ENCODE data around the gene SYS1.

Gene SYS1

DNA sequence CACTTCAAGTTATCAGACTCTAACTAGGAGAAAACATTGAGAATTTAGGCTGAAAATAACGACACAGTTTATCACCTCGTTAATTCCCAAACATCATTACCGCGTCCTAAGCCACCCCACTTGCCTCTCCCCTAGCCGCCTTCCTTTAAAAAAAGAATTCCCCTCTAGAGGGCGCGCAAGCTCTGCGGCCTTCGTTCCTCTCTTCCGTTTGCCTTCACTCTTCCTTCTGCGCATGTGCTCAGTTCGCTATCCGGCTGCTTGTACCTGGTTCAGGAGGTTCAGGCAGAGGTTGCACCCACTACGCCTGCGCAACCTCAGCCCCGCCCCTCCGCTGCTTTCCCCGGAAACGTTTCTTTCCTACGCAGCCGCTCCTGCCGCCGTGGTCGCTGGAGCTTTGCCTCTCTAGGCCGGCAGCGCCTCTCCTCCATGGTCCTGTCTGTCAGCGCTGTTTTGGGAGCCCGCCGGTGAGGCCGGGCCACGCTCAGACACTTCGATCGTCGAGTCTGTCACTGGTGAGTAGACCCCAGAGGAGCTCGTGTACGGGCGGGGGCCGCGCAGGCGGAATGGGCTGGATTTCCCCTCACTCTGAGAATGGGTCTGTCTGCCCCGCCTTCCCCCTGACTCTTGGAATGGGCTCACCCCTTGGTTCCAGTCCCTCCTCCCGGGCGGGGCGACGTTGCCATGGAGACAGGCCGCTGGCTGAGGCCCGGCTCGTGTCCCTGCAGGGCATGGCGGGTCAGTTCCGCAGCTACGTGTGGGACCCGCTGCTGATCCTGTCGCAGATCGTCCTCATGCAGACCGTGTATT is at the start of gene SYS1:
SYS1 (plus strand) TSS at position 353 of the 807 bp plus-strand sequence; CDS start at position 729, 376 bp downstream.
- DNase-seq, result peak; percentile 99

DNA sequence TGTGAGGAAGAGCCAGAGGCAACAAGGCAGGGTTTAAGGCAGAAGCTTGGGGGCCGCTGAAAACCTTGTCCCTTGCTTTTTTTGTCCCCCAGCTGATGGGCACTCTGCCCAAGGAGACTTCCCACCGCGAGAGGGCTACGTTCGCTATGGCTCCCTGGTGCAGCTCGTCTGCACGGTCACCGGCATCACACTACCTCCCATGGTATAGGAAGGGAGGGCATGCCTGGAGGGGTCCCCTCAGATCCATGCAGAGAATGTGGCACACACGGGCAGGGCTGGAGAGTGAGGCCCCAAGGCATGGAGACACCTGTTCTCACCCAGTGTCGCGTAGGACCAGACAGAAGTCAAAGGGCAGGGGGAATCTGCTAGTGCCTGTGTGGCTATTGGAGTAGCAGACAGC is 49.0 kb upstream of the SYS1 start:
- no peak for DNase-seq

DNA sequence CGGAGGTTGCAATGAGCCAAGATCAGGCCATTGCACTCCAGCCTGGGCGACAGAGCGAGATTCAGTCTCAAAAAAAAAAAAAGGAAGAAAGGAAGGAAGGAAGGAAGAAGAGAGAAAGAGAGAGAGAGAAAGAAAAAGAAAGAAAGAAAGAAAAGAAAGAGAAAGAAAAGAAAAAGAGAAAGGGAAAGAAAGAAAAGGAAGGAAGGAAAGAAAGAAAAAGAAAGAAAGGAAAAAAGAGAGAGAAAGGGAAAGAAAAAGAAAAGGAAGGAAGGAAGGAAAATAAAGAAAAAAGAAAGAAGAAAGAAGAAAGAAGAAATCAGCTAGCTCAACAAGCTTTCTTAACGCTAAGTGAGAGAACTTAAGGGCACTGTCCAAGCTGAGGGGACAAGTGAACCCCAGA is 47.3 kb upstream of the SYS1 start:
- DNase-seq, result no peak

DNA sequence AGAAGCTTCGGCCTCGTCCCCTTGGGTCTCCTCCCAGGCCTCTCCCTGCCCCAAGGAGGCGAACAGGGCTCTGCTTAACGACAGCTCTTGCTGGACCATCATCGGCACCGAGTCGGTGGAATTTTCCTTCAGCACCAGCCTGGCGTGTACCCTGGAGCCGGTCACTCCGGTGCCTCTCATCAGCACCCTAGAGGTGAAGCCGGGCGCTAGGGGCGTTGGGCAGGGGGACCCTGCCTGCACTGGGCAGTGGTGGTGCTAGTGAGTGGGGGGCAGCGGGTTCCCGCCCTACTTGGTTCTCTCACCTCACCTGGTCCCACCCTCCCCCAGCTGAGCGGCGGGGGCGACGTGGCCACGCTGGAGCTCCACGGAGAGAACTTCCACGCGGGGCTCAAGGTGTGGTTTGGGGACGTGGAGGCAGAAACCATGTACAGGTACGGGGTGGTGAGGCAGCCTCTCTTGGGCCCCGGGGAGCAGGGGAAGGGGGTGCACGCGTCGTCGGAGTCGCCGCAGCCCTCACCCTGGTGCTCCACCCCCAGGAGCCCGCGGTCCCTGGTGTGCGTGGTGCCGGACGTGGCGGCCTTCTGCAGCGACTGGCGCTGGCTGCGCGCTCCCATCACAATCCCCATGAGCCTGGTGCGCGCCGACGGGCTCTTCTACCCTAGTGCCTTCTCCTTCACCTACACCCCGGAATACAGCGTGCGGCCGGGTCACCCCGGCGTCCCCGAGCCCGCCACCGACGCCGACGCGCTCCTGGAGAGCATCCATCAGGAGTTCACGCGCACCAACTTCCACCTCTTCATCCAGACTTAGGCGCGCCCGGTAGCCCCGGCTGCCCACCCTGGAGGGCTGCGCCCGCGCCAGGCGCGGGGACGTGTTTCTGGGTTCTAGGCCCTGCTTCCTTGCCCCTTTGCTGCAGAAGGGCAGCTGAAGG is 46.5 kb upstream of the SYS1 start:
- no peak for DNase-seq

DNA sequence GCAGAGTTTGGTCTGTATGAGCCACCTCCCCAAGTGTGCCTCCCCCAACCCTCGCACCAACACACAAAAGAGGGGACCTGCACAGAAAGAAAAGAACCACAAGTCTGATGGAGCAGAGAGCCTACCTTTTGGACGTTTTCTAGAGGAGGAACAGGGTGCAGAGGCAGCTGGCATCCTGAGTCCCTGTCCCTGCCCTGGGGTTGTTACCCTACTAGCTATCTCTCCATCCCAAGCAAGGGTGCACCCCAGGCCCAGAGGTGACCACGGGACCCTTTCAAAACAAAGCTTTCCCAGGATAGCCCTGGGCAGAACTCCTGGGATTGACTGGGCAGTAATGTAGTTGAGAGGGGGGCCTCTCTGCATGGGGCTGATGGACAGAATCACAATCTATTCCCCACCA is 45.1 kb upstream of the SYS1 start:
- no peak for DNase-seq

DNA sequence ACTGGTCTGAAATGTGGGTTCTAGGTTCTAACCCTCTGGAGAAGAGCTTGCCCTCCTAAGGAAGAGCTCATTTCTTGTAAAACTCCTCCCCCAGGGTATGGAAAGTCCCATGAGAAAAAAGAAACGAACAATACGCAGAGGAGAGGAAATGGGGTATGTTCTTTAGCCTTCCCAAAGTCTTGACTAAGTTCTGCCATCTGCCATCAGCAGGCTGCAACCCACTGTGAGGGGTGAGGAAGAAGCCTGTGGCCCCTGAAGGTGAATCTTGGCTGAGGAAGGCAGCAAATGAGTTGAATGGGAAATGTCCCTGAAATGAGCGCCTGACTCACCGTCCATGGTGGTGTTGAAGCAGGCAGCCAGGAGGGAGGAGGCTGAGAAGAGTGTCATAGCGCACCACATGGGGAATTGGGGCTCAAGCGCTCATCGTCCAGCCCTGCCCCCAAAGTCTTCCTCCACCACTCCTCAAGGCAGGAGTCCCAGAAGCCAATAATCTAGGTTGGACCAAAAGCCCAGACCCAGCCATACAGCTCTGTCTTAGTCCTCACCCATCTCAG is 44.5 kb upstream of the SYS1 start:
- DNase-seq, result no peak

DNA sequence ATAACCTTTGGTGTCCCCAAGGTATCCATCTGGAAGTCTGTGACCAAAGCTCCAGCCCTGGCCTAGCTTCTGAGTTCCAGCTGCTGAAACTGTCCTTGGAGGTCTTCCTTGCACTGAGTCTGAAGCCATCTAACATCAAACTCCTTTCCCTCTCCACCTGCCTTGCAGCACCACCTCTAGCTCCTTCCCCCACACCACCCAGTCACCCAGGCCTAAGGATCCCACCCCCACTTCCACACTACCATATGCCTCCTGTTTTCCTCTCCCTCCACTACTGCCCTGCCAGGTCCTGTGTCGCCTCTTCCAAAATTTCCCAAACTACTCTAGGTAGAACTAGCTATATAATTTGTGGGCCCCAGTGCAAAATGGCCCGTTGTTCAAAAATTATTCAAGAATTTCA is 44.0 kb upstream of the SYS1 start:
- DNase-seq, result no peak

DNA sequence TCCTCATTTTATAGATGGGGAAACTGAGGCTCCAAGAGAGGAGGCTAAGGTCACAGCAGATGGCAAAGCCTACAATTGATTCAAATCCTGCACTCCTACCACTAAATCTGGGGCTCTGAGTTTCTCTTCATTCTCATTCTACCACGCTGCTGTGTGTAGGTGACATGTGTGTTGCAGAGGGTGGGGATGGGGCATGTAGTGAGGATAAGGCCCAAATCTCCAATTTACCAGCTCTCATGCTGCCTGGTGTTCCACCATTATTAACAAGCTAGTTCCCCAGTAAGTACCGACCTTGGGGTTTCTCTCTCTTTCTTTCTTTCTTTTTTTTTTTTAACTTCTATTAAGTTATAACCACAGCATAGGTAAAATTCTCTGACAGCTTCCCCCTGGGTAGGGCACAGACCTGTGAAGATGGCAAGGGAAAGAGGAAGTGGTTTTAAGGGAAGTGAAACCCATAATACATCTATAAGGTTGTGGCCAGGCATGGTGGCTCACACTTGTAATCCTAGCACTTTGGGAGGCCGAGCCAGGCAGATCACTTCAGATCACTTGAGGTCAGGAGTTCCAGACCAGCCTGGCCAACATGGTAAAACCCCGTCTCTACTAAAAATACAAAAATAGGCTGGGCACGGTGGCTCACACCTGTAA is 41.9 kb upstream of the SYS1 start:
- DNase-seq, result no peak

DNA sequence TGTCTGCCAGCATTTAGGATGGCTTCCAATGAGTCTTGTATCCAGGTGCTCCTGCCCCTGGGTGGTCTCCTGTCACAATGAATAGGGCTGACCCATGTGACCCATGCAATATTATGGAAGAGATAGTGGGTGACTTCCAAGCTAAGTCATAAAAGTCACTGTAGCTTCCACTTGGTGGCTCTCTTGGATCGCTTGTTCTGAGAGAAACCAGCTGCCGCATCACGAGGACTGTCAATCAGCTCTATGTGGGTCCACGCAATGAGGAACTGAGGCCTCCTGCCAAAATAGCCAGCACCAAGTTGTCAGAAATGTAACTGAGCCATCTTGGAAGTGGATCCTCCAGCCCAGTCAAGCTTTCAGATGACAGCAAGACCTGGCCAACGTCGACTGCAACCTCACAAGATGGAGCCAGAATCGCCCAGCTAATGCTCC is 40.0 kb upstream of the SYS1 start:
- no peak for DNase-seq

DNA sequence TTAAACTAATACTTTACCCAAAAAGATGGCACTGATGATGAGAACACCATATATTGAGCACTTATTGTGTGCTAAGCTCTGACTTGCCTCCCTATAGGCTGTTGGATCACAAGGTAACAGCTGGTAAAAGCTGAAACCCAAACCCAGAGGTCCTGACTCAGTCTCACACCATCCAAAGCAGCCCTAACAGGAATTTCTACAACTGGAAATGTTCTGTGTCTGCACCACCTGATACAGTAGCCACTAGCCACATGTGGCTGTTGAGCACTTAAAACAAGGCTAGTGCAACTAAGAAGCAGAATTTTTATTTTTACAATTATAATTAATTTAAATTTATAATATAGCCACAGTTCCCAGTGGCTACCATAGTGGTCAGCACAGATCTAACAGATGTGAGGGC is 39.2 kb upstream of the SYS1 start:
- no peak for DNase-seq

DNA sequence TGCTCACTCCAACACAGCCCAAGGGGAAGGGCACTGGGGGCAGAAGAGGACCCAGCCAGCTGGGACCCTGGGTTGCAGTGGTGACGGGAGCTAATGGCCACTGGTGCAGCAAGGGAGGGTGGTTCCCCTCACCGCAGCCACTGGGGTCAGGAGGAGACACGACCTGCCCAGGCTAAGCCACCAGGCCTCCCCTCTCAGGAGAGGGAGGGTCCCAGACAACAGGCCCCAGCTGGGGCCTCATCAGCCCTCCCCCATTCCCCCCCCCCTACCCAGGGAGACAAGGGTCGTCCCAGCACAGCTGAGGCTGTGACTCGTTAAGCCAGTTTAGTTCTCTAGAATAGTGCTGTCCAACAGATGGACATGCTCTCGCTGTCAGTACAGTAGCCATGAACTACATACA is 37.6 kb upstream of the SYS1 start:
- DNase-seq, result no peak

DNA sequence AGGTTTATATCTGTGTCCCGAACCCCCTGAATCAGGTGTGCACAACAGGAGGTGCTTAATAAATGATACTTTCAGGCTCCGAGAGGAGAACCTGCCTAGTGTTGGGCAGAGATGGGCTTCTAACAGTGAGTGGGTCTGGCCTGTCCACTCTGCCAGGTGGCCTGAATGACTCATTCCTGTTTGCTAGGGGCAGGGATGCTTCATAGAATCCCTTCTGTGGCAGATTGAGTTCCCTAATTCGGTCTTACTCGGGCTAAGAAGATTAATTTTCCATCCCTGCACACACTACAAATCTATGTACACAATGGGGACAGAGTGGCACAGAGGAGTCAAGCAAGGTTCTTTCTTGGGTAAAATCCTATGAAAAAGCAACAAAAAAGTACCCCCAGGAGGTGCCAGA is 34.5 kb upstream of the SYS1 start:
- no peak for DNase-seq

DNA sequence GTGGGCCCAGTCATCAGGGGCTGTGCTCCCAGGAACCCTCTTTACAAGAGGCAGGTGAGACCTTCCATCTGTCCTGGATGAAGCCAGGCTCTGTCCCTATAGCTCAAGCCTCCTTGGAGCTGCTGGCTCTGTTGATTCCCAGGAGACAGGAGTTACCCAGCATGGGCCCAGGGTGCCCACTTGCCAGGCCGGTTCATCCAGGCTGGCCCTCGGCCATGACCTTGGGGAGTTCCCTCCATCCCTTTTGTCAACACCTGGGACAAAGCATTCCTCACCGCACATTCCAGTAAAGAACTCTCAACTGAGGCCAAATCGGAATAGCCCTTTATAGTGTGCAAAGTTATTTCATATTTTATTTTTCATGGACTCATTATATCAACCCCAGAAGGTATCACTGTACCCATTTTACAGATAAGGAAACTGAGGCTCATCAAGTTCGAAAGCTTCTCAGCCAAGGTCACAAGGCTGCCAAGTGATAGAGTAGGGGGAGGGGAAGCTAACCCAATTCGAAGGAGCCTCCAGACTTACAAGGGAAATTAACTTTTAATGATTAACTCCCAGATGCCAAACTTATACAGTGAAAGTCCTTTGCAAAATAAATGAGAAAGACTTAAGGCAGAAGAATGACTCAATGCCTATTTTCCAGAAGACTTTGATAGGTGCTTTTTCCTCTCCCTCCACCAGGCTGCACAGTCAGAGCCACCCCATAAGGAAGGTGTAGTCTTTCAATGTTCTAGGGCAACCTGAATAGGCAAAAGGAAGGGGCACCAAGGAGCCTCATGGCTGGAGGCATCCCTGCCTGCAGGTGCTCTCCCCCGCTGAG is 33.2 kb upstream of the SYS1 start:
- no peak for DNase-seq

DNA sequence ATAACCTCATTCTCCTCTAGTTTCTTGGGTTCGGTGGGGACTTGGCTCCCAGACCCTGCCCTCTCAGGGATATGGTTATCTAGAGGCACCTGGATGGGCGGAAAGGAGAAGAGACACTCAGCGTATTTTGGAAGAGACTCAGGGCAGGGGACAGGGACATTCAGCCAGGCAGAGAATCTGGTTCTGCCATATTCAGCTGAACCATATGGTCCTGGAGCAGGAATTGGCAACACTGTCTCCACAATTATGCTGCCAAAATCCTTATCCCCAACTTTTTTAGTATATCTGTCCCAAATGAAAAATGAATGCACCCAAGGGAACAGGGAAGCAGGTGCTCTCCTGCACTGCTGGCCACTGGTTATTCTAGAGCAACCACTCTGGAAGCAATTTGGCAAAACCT is 32.5 kb upstream of the SYS1 start:
- DNase-seq, result no peak

DNA sequence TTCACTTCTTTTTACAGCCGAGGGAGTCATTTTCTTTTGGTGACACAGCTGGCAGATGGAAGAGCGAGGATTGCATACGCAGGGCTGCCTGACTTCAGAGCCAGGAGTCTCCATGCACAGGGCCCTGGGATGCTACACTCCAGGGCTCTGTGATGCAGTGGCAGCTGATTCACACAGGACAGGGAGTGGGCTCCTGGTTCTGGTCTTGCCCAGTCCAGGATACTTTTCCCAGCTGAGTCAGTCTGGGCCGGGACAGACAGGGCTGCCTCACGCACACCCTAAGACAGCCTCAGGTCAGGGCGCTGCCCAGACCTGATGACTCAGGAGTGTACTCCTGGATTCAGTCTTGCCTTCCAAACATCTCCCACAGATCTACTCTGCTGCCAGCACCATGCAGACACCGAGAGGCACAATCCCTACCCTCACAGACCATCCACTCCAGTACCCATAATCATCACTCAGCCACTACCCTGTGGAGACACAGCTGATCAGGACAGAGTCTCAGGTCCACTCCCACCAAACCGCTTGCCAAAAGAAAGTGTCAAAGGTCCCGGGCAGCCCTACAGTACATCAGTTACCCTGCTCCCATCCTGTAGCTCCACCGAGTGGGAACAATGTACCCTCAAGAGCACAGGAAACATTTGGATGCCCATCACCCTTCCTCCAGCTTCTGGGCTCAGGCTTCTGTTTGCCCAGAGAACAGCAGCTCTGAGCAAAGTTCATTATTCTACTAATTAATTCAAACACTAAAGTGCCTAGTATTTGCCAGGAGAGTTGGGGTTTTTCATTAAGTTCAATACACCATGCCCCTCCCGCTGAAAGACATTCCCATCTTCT is 26.2 kb upstream of the SYS1 start:
- no peak for DNase-seq

DNA sequence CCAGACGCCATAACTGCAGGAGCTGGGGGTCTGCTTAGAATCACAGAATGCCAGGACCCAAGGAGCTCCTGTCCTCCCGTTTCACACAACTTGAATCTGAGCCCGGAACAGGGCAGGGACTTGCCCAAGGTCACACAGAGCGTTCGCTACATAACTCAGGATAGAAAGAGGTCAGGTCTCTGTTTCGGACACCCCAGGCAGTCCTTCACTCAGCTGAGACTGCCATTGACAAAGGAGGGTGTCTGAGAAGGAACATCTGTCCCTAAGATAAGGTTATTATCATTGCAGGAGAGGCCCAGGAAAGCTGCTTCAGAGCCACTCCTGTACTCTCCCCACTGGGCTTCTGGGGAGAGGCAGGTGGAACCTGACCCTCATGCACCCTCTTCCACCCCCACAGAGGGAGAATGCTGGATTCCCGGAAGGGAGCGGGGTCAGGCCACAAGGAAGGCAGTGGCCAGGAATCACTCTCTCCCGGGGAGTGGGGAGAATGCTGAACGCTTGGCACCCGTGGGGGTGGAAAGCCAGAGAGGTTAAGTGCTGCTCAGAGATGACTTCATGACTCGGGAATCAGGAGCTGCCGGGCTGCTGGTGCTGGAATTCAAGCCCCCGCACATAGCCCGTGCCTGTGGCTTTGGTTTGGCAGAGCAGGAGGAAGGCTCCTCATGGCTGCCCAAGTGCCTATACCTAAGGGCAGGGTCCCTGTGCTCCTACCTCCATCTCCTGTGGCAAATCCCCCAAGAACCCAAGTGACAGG is 25.4 kb upstream of the SYS1 start:
- peak; percentile 46 for DNase-seq

DNA sequence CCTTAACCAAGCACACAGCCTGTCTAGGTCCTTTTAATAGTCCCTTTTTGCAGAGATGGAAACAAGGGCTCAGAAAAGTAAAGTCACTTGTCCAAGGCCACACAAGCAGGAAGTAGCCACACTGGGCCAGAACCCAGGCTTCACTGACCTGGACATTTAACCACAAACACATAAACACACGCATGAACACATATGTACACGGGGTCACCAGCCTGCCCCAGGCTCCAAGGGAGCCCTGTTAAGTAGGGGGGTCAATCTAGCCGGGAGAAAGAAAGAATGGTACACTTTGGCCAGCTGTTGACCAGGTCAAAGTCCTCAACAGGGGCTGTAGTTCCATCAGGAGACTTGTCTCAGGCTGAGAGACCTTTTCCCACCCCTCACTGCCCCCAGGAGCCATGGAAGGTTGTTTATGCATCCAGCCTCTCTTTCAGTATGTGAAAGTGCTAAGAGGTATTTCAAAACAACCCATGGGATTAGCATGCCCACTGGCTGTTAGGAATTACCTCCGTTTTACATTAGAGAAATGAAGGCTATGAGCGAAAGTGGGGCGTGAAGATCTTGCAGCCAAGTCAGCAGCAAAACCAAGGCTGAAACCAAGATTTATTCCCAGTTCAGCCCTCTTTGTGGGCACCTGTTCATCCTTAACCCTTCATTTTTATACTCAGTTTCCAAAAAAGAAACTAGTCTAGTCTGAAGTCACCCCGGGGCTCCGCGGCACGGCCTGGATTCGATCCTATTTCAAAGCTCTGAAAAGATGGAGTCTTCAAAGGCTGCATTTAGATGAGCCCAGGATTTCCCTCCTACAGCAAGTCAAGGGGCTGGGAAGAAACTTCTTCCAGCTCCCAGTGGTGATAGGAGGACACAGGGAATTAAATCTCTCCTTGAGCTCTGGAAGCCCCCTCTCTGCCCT is 24.6 kb upstream of the SYS1 start:
- DNase-seq, result no peak

DNA sequence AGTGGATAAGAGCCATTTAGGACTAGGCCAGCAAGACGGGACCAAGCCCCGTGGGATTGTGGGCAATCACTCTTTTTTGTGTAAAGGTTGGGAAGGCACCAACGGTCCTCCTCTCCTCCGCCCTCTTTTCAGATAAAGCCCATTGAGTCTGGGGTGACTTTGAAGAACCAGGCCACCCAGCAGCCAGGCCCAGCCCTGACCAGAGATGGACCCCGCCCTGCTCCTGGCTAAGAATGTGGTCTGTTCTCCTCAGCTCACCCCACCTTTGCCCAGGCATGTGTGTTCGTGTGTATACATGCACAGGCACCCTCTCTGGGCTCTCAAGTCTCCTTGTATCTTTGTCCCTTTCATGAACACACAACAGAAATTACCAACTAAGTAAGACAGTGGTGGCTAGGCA is 23.9 kb upstream of the SYS1 start:
- no peak for DNase-seq

DNA sequence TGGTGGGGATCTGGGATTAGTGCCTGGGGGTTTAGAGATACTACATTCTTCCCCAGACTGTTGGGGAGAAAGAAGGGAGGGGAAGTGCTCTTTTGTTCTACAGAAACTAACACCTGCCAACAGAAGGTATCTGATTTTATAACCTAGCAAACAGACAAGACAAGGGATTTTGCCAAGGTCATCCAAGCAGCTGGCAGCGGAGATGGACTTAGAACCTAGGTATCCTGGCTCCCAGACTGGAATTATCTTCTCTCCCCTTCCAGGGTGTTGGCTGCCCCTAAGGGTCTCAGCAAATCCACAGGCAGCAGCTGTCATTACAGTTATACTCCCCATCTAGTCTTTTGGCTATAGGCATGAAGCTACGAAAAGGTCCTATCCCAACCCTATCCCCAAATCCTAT is 23.2 kb upstream of the SYS1 start:
- DNase-seq, result no peak

Measured in right hindlimb (tissue), 1 donor.